Fibroblast of gingiva (primary cell): ENCODE measurements around the gene SMYD3.

Experiments used
- DNase-seq: peaks from one replicate; pipeline ENCODE4 v3.0.0-alpha.2; 2011; ENCODE audit warnings: low read depth

SMYD3 gene

DNA sequence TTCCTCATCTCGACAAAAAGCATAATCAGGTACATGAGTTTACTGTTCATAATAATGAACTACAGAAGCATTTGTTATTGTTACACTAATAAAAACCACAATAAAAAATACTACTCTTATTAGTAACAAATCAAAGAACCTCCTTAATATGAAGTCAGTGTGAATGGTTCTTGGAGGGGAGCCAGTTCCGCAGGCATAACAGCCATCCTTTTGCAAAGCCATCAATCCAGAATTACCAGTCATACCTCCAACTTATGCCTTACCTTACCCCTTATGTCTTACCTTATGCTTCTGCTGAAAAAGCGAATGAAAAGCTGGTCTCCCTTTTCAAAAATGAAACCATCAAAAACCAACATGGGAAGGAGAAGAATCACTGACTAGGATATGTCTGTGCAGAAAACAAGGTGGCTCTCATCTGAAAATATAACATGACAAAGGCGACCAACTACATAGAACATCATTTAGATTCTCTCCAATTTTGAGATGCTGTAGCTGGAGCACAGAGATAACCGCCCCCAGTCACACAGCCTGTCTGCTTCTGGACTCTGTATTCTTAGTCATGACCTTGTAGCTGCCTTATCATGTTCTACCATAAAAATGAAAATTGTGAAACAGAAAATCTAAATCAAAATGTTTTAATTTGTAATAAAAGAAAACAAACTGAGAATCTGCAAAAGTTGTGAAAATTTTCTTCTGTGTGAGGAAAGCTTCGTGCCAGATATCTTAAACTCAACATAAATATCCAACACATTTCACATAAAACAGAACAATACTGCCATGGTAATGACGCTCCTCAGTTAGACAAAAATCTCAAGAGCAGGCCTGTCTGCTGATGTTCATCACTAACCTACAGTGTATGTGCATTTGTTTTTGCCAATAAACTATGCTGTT lies 438.2 kb downstream of the SMYD3 start:
- no peak for DNase-seq

DNA sequence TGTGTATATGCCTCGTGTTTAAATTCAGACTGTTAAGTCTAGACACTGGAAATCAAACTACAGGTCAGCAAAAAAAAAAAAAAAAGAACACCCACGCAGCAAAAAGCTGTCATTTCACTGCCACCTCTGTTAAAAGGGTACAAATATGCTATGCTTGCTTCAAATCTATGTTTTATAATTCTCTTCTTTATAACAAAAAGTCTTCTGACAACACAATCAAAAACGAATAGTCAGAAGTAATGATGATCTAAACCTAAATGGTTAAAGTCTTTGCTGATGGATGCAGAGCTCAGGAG lies 438.9 kb downstream of the SMYD3 start:
- DNase-seq = no peak

DNA sequence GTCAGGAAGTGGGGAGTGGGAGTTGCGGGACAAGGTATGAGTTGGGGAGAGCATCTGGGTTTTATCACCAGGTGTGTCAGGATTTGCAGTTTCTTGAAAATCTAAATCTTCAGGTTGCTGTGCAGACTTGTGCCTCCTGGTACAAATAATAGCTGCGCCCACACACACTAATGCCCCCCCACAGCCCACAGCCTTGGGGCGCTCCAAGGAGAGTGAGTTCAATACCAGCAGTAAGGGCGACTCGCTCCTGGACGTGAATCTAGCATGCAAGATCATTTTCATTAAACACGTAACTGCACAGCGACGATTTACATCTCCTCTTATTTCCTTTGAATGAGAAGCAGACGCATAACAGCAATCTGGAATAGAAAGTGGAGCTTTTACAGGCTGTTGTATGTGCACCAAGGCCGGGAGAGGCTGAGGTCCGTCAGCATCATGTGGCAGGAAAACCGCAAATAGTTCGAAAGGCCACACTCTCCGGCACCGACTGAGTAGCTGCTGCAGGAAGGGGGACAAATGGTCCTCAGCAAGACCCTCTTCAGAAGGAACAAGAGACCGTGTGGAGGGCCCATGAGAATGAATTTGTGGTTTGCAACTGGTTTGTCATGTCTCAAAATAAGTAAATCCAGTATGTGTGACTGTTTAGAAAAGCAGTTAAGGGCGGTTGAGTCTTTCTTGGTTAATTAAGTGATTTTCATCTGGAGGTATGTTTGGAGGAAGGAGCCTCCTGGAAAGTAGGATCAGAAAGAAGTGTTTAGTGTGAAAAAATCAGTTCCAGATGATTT lies 439.5 kb downstream of the SMYD3 start:
- DNase-seq = peak; percentile 57

DNA sequence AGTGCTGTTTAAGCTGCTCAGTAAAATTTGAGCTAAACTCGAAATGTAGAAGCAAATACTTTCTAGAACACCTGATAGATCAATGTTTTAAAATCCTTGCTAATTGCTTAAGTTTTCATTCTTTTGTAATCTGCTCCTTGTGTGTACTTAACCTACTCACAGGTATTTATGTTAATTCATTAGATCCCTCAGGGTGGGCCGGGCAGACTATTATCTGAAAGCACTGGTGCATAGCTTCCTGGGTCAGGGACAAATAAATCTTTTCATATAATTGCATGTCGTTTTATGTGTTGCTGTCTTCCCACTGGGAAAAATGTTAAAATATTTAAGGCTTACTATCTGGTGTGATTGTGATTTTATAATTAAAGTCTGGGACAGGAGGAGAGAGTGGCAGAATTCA lies 440.5 kb downstream of the SMYD3 start:
- DNase-seq = no peak

DNA sequence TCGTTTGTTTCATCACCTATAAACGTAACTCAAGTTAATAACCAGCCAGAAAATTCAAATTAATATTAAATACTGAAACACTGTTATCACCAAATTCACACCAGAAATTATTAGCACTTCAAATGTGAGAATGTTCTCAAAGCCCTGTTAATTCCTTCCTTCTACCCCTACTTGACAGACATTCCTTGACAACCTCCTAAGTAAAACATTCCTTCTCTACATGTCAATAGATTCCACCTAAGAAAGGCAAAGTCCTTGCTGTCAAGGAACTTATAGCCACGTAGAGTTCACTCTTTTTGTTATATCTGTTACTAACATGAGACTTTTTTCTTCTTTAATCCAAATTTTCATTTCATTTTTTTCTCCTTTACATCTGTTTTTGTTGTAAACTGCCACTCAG lies 441.5 kb downstream of the SMYD3 start:
- DNase-seq = no peak

DNA sequence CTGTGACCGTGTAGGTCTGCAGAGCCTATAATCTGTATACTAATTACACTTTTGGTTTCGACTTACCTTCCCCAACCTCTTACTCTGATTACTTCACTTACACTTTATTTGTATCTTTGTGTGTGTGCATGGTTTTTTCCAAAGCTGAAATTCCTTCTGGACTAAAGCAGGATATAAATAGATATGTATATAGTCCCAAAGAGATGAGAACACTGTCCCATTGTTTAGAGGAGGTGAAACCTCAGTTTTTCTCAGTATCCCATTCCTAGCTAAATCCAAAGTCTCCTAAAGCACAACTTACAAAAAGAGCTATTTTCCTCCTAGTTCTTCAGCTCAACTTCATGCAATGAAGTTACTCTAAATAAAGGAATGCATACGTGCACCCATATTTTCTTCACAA lies 442.2 kb downstream of the SMYD3 start:
- DNase-seq = no peak

DNA sequence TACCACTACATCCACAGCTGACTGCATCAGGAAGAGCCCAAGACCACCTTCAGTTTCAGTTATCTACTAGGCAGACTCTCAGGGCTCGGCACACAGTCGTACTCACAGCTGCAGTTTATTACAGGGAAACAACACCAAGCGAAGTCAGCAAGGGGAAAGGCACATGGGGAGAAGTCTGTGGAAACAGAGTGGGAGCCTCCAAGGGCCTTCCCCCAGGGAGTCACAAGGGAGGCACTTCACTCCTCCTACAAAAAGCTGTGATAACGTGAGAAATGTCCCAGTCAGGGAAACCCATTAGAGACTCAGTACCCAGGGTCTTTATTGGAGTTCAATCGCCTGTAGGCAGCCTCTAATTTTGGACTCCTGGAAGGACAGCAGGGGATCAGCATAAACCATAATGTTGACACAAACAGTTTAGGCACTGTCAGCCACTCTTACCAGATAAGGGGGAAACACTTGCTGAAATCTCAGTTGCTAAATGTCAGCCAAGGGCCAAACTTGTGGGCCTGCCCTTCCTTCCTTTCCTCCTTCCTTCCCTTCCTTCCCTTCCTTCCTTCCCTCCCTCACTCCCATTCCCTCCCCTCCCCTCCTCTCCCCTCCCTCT lies 444.0 kb downstream of the SMYD3 start:
- DNase-seq = no peak

DNA sequence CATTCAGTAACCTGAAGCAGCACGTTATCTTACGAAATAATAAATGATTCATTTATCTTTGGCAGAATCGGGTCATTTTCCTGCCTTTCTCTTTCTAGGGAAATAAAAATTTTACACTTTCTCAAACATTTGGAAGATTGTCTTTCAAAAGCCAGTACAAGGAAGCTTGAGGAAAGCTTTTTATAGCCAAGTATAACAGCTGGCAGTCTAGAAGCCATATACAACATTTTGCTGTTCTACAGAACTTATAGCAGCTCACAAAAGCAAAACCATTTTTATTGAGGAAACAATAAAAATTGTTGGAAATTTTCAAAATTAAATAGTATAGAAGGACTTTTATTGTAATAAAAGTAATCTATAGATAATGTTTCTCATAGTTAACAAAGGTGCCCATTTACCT lies 448.6 kb downstream of the SMYD3 start:
- peak; percentile 49 for DNase-seq

DNA sequence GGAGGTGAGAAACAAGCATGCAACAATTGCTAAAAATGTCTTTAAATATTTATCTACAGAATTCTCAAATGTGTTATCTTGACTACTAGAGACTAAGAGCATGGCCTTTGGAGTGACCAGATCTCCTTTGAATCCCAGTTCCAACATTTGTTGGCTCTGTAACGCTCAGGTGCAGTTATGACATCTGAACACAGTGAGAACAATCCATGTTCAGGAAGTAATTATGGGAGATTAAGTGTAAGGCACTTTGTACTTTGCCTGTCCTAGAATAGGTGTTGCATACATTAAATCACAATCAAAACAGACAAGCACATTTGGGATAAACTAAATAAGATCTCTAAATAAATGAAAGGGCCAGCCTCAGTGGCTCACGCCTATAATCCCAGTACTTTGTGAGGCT lies 454.5 kb downstream of the SMYD3 start:
- no peak for DNase-seq

DNA sequence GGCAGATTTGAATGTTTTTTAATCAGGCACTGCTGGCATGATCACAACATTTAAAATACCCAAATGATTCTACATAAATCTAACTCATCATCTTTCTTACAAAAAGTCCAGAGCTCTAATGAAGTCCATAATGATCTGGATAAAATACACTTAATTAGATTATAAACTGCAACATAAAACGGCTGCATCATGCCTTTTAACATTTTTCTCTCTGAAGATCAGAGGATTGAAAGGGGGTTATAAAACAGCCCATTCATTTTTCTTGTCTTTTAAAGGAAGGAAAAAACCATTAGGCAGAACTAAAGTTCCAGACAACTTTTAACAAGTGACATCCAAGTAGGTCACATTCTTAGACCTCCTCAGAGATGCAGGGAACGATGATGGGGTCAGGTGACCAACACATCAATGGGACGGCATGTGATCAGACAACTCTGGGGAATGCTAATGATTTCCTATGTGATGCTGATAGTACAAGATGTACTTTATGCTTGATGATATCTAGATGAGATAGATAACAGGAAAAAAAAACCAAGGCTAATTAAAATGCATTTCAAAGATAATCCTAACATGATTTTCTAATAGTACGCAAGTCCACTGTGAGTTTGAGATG lies 455.1 kb downstream of the SMYD3 start:
- DNase-seq = no peak

DNA sequence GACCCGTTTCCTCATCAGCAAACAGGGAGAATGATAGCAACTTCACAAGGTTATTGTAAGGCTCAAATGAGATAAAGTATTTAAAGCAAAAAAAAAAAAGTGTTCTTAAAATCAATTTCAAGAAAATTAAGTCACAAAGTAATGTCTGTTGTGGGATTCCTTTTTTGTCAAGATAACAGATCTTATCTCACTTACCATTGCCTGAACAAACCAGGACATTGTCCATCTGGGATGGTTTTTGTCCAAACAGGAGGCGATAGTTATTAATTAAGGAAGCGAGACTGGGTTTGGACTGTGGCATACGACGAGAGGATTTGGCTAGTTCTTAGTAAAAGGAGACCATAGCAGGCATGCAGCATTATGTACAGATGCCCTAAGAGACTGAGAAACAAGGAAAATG lies 458.4 kb downstream of the SMYD3 start:
- no peak for DNase-seq

DNA sequence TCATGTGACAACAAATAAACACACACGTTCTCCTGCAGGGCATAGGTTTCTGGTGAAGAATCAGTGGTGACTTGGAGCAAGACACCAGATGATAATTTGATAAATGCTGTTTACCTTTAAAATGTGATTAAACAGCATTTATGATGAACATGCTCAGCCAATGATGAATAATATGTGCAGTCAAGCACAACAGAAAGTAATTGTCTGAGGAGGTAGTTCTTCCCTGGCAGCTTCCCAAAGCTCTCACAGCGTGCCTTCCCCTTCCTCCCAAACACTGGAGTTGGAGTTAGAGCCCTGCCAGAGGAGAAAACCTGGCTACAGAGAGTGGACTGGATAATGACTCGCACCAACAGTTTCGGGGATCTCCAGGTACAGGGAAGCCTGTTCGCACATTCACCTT lies 463.5 kb downstream of the SMYD3 start:
- no peak for DNase-seq

DNA sequence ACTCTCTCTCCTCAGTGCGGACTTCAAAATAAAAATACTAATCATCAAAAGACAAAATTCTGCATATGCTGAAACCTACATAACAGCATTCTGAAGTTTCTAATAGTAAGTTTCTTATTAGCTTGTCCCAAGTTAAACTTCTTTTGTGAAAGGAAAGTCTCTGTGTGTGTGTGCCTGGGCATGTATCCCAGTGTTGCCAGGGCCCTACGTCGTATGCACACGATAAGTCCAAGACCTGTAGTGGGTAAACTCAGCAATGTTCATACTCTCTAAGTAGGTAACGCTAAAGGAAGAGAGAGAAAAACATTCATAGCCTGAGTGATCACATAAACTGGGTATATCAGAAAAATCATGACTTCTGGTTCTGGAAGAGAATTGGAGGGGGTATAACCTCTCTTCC lies 465.7 kb downstream of the SMYD3 start:
- DNase-seq = no peak

DNA sequence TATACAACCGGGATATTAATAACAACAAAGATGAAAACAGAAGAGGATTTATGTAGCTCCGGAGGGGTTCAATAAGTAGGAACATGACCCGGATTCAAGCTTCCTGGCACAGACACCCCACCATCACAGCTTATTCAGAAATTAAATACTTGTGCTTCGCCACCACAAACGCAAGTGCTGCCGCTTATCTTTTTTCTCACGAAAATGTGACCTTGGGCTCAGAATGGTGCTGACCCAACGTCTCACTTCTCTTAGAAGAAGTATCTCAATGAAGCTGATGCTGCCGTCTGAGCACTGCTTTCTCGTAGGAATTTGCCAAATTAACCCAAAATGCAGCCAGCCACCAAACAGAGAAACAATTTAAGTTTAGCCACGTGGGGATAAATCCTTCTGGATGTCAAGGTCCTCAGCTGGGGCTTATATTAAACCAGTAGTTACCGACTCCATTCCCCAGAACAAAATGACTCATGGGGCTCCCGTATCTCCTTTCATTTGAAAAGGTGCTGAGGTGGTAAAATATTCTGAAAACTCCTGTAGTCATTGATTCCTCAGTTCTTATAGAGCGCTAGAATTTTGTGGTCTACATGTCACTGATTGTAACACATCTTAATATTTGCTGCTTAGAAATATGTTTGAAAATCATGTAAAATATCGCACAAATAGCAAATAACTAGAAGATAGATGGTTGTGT lies 466.7 kb downstream of the SMYD3 start:
- DNase-seq = no peak

DNA sequence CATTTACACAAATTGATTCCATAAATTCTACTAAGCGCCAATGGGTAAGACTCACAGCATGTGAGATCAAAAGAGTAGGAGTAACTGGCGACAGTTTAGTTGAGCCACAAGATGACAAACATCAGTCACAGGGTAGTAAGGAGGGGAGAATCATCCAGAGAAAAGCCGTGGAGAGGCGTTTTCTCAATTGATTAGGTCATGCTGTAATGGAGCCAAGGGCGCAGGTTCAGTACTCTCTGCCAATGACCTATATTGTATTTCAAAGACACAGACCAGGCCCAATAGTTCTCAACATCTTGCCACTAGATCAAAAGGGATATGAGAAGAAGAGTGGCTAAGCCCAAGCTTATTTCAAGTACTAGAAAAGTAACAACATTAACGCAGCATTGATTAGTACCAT lies 467.5 kb downstream of the SMYD3 start:
- DNase-seq = no peak

DNA sequence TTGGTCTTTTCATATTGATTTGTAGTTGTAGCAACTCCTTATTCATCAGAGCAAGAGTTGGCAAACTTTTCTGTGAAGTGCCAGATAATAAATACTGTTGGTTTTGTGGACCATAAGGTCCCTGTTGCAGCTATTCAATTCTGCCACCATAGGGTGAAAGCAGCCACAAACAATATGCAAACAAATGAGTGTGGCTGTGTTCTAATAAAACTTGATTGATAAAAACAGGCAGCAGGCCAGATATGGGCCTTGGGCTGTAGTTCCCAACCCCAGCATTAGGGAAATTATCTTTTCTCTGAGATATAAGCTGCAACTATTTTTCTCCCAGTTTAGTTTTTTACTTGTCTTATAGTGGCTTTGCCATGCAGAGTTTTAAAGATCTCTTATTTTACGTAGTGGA lies 469.2 kb downstream of the SMYD3 start:
- no peak for DNase-seq

DNA sequence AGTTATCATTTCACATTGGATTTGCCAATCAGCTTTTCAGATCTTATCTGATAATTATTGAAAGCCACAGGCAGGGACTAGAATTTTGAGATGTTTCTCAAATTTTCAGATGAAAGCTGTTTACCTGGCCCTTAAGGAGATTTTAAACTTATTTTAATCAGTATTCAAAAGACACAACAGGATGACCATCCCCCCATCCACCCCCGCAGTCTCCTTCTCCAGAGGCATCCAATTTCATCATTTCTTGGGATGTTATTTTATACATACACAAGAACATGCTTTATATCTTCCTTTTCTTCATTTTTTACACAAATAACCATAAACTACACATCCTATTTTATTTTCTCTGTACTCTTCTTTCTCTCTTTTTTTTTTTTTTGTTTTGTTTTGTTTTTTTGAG lies 470.9 kb downstream of the SMYD3 start:
- no peak for DNase-seq

DNA sequence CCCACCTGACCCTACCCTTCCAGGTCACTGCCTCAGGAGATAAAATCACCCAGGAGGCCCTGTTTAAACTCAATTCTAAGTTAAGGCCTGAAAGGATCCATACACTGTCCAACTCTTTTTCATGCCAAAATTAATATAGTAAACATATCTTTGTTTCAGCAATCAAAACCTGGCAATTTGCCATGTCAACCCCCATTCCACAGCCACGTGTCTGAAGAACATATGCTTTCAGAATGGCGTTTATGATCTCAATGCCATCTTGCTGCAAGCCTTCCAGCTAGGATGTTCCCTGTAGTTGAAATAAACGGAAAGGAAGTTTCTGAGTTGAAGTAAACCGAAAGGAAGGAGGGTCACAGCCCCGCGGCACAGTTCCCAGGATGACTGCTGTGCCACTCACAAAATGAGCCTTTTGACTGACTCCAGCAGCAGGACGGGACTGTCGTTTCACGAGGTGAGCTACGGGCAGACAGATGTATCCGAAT lies 472.0 kb downstream of the SMYD3 start:
- peak; percentile 33 for DNase-seq

DNA sequence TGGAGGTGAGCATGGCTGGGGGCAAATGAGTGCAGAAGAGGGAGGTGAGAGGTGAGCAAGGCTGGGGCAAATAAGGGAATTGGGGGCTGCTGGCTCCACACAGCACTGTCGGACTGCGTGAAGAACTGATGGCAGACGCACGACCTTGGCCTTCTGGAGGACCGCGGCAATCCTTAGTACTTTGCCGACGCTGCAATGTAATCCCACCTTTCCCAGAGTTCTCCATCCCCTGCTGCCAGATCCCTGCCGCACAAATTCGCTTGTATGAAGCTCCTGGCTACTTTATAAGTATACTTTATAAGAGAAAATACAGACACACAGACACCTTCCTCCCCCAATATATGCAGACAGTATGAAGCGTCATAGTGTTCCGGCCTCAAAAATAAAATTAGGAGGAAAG lies 472.4 kb downstream of the SMYD3 start:
- no peak for DNase-seq

DNA sequence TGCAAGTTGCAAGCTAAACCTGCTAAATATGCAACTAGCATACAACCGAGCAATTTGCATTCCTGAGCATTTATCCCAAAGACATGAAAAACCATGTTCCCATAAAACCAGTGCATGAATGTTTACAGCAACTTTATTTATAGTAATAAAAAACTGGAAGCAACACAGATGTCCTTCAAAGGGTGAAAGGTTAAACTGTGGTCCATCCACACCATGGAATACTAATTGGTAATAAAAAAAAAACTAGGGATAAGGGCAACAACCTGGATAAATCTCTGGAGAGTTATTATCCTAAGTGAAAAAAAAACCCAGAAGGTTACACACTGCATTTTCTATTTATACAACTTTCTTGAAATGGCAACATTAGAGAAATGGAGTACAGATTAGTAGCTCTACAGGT lies 474.1 kb downstream of the SMYD3 start:
- no peak for DNase-seq

DNA sequence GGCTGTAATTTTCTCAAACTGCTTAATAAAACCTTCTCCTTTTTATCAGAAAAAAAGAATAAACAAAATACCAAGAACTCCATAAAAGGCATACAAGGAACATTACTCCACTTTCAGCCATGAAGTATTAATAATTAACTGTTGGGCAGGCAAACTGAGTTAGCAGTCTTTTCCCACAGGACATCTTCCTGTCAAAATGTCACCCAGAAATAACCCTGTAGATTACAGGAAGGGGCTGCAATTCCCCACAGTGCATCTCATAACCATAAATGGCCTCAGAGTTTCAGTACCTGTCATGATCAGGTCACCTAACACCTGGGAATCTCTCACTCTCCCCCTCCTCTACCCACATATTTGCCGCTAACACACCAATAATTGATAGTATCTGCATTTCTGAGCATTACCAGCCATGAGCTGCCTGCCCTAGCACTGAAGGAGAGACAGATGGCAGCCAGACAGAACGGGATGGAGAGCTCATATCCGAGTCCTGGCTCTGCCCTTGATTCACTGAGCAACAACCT lies 475.0 kb downstream of the SMYD3 start:
- DNase-seq = no peak

DNA sequence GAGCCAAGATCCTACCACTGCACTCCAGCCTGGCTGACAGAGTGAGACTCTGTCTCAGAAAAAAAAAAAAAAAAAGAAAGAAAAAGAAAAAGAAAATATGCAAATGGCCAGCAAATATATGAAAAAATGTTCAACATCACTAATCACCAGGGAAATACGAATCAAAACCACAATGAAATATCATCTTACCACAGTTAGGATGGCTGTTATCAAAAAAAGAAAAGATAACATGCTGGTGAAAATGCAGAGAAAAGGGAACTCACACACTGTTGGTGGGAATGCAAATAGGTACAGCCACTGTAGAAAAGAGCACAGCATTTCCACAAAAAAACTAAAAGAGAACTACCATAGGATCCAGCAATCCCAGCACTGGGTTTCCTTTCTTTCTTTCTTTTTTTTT lies 477.5 kb downstream of the SMYD3 start:
- no peak for DNase-seq
